ENCODE measurements around the gene SEMA3A.

The SEMA3A gene

DNA sequence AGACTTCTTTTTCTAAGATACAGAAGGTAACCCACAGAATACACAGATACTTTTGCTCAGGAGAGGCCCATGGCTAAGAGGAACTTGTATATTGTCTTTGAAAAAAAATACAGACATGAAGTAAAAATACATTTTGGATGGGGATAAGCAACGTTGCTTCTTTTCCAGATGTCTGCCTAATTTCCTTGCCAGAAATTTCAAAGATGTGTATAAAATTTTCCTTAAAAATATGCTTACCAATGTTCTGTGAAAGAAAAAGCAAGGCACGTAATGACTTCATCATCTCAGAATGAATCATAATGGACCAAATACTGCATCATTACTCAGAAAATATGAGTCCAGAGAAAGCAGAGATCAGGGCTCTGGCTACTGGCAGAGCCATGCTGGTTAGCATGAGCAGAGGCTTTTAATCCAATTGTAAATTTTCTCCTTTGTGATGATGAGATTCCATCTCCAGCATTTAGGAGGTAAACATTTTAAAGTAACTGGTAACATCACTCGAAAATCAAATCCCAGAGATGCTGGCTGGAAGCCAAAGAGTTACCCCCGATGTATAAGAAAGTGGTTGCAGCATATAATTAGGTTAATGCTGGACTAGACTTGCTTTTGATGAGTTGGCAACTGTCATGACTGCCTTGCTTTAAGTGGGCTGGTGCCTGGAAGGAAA lies 272.5 kb downstream of the SEMA3A start:
- DNase-seq (ENCODE audit: low spot score) = peak; percentile 5

DNA sequence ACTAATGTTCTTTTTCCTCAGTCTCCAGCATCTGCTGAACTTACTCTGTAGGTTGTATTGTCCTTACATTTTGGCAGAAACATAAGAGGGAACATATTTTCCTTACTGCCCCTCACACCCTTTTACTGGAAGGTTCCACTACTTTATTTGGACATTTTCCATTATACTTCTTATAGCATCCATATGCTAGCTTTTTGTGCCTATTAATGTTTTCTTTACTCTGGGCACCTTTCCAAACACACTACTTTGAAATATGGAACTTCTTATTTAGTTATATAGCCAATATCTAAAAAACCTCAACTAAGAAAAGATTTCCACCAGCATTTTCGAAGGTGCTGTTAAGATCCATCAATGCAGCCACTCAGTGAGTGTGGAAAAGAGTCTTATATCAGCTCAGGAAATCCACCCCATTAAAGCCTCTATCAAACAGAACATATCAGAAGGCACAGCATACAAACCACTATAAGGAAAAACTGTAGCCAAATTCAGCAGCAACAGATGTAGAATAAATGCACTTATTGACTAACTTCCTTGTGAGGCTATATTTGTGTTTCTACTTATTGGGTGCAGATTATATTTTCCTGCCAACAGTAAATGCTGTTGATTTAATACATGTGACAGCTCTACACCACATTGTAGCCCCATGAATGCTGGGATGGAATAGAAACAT lies 273.2 kb downstream of the SEMA3A start:
- DNase-seq (ENCODE audit: low spot score) = no peak

DNA sequence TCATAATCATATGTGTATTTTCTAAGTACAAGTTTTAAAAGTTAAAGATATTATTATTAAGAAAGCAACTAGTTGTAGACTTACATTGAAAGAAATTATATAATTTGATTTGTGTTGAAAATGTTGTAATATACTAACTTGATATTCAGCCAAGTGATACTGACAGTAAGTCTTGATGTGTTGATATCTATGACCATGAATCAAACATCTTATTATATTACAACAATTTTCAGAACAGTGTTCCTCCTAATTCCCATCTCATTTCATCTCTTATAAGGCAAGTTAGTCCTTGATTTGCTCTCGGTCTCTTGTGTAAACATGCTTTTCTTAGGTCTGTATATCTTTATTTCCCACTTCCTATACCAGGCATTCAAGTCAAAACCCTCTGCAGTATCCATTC lies 276.4 kb downstream of the SEMA3A start:
- DNase-seq (ENCODE audit: low spot score) = no peak

DNA sequence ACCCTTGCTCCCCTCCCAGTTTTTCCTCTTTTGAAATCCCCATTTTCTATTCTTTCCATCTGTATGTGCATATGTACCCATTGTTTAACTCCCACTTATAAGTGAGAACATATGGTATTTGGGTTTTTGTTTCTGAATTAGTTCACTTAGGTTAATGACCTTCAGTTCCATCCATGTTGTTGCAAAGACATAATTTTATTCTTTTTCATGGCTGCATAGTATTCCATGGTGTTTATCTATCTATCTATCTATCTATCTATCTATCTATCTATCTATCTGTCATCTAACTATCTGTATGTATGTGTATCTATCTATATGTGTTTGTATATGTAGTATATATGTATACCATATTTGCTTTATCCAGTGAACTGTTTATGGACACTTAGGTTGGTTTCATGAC lies 281.4 kb downstream of the SEMA3A start:
- DNase-seq (ENCODE audit: low spot score) = no peak

DNA sequence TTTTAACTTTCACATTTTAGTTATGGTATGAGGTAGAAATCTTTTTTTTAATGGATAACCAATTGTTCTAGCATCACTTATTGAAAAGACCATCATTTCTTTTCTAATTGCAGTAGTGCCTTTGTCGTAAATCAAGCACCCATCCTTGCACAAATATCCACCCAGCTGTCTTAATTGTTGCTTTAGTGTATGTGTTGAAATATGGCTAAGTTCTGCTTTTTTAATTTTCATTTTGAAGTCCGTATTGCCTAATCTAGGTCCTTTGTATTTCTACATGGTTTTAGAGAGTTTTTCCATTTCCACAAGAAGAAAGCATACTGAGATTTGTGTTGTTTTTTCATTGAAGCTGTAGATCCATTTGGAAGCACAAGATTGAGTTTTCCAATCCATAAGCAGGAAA lies 286.1 kb downstream of the SEMA3A start:
- DNase-seq (ENCODE audit: low spot score) = no peak
